H9 (cell line): ENCODE measurements around the gene DNAJC17. TPM values are rescaled to one million over a fixed set of nuclear protein-coding genes. Genes with fewer than 3 reads are reported as not detected.

Experiments used
- DNase-seq: peaks from one replicate; pipeline ENCODE4 v3.0.0-alpha.2; 2017
- H2AFZ ChIP-seq: one replicate; pipeline ENCODE4 v1.6.1; 2013; ENCODE audit warnings: mild to moderate bottlenecking, low read length, control low read depth, moderate library complexity
- H2AK5ac ChIP-seq: 2 replicates; pipeline ENCODE4 v1.6.1; 2013; ENCODE audit warnings: low read length, control low read depth, mixed read lengths; ENCODE audit not compliant: insufficient read length
- H2BK120ac ChIP-seq: one replicate; pipeline ENCODE4 v1.6.1; 2013; ENCODE audit warnings: low read depth, mild to moderate bottlenecking, low read length, control low read depth, inconsistent platforms; ENCODE audit not compliant: poor library complexity, severe bottlenecking
- H2BK12ac ChIP-seq: 2 replicates; pipeline ENCODE4 v1.6.1; 2013; ENCODE audit warnings: low read length, control low read depth, mixed read lengths, low read depth; ENCODE audit not compliant: insufficient read length
- H2BK15ac ChIP-seq: 2 replicates; pipeline ENCODE4 v1.6.1; 2013; ENCODE audit warnings: low read depth, low read length, control low read depth
- H2BK20ac ChIP-seq: one replicate; pipeline ENCODE4 v1.6.1; 2013; ENCODE audit warnings: low read depth, mild to moderate bottlenecking, low read length, control low read depth, inconsistent platforms; ENCODE audit not compliant: poor library complexity, severe bottlenecking
- H2BK5ac ChIP-seq: 2 replicates; pipeline ENCODE4 v1.6.1; 2013; ENCODE audit warnings: low read length, control low read depth, mixed read lengths; ENCODE audit not compliant: insufficient read length
- H3K14ac ChIP-seq: 2 replicates; pipeline ENCODE4 v1.6.1; 2013; ENCODE audit warnings: low read length, control low read depth; ENCODE audit not compliant: insufficient read depth
- H3K18ac ChIP-seq: 2 replicates; pipeline ENCODE4 v1.6.1; 2013; ENCODE audit warnings: low read depth, mild to moderate bottlenecking, mixed read lengths, low read length, control low read depth; ENCODE audit not compliant: insufficient read length
- H3K23ac ChIP-seq: 2 replicates; pipeline ENCODE4 v1.6.1; 2013; ENCODE audit warnings: low read length, control low read depth, mixed read lengths, low read depth; ENCODE audit not compliant: insufficient read length
- H3K23me2 ChIP-seq: 2 replicates; pipeline ENCODE4 v1.6.1; 2013; ENCODE audit warnings: low read depth, mild to moderate bottlenecking, mixed read lengths, low read length, control low read depth; ENCODE audit not compliant: insufficient read length, poor library complexity, severe bottlenecking
- H3K27ac ChIP-seq: 2 replicates; pipeline ENCODE4 v1.5.1; 2013; ENCODE audit warnings: low read length, control low read depth, mixed read lengths, low read depth; ENCODE audit not compliant: insufficient read length
- H3K27me3 ChIP-seq: 2 replicates; pipeline ENCODE4 v1.6.1; 2013; ENCODE audit warnings: low read length, control low read depth, inconsistent platforms; ENCODE audit not compliant: insufficient read depth
- H3K4ac ChIP-seq: 2 replicates; pipeline ENCODE4 v1.6.1; 2013; ENCODE audit warnings: low read depth, mild to moderate bottlenecking, control low read depth, inconsistent platforms, low read length, moderate library complexity
- H3K4me1 ChIP-seq: 2 replicates; pipeline ENCODE4 v1.6.1; 2013; ENCODE audit warnings: low read length, control low read depth, inconsistent platforms; ENCODE audit not compliant: insufficient read depth
- H3K4me2 ChIP-seq: 2 replicates; pipeline ENCODE4 v1.6.1; 2013; ENCODE audit warnings: low read length, control low read depth, mixed read lengths; ENCODE audit not compliant: insufficient read length, insufficient read depth
- H3K56ac ChIP-seq: 2 replicates; pipeline ENCODE4 v1.6.1; 2013; ENCODE audit warnings: low read depth, mild to moderate bottlenecking, mixed read lengths, low read length, control low read depth; ENCODE audit not compliant: insufficient read length
- H3K79me1 ChIP-seq: 2 replicates; pipeline ENCODE4 v1.6.1; 2013; ENCODE audit warnings: low read depth, mild to moderate bottlenecking, moderate library complexity, low read length, control low read depth, inconsistent platforms; ENCODE audit not compliant: insufficient read depth, poor library complexity, severe bottlenecking
- H3K79me2 ChIP-seq: 2 replicates; pipeline ENCODE4 v1.6.1; 2013; ENCODE audit warnings: low read length, control low read depth, inconsistent platforms; ENCODE audit not compliant: insufficient read depth
- H3K9ac ChIP-seq: 2 replicates; pipeline ENCODE4 v1.6.1; 2013; ENCODE audit warnings: low read length, control low read depth, mixed read lengths; ENCODE audit not compliant: insufficient read length; ENCODE audit errors: extremely low read depth
- H3K9me3 ChIP-seq: one replicate; pipeline ENCODE4 v1.6.1; 2013; ENCODE audit warnings: low read depth, low read length, inconsistent platforms; ENCODE audit not compliant: control insufficient read depth
- H3T11ph ChIP-seq: one replicate; pipeline ENCODE4 v1.6.1; 2013; ENCODE audit warnings: mild to moderate bottlenecking, low read length, control low read depth, inconsistent platforms
- H4K20me1 ChIP-seq: one replicate; pipeline ENCODE4 v1.6.1; 2013; ENCODE audit not compliant: control insufficient read depth, insufficient read length, insufficient read depth
- H4K5ac ChIP-seq: 2 replicates; pipeline ENCODE4 v1.6.1; 2013; ENCODE audit warnings: low read depth, mild to moderate bottlenecking, mixed read lengths, low read length, control low read depth; ENCODE audit not compliant: insufficient read length
- H4K8ac ChIP-seq: replicated peaks from 2 replicates; pipeline ENCODE4 v1.6.1; 2013; ENCODE audit warnings: low read length, control low read depth, mixed read lengths, low read depth; ENCODE audit not compliant: insufficient read length
- H4K91ac ChIP-seq: 2 replicates; pipeline ENCODE4 v1.6.1; 2013; ENCODE audit warnings: low read depth, mild to moderate bottlenecking, moderate library complexity, mixed read lengths, low read length, control low read depth; ENCODE audit not compliant: insufficient read length
- H3K27ac Mint-ChIP-seq, 3 experiments: 2 replicates in 2 of 3; 3 replicates in 1 of 3; pipeline ENCODE4 v1.8.0; 2020 to 2021; ENCODE audit warnings: mixed read lengths in 3 of 3, mild to moderate bottlenecking in 1 of 3, moderate library complexity in 1 of 3
- H3K27me3 Mint-ChIP-seq: 2 replicates; pipeline ENCODE4 v1.8.0; 2021; ENCODE audit warnings: low read depth, mild to moderate bottlenecking, moderate library complexity, mixed read lengths
- H3K36me3 Mint-ChIP-seq, 3 experiments: 2 replicates in 2 of 3; 3 replicates in 1 of 3; pipeline ENCODE4 v1.8.0; 2020 to 2021; ENCODE audit warnings: low read depth in 3 of 3, mixed read lengths in 3 of 3; ENCODE audit not compliant: insufficient read depth in 1 of 3
- H3K4me1 Mint-ChIP-seq, 2 experiments: 2 replicates each; pipeline ENCODE4 v1.8.0; 2020; ENCODE audit warnings: mixed read lengths in 2 of 2
- H3K4me3 Mint-ChIP-seq, 2 experiments: 2 replicates in 1 of 2; 3 replicates in 1 of 2; pipeline ENCODE4 v1.8.0; 2020 to 2021; ENCODE audit warnings: mild to moderate bottlenecking in 2 of 2, mixed read lengths in 2 of 2, moderate library complexity in 1 of 2
- H3K9me3 Mint-ChIP-seq, 2 experiments: 2 replicates in 1 of 2; 3 replicates in 1 of 2; pipeline ENCODE4 v1.8.0; 2020; ENCODE audit warnings: mild to moderate bottlenecking in 2 of 2, mixed read lengths in 2 of 2, moderate library complexity in 1 of 2
- whole genome bisulfite sequencing: extraction: QIAGEN DNeasy Blood & Tissue Kit; methylation state at CpG from one replicate; pipeline ENCODE4 v1.1.7; 2013; ENCODE audit warnings: missing lambda C conversion rate, low lambda C conversion rate, mixed read lengths; ENCODE audit not compliant: insufficient read length; ENCODE audit errors: extremely low coverage; 5-methylcytosine and 5-hydroxymethylcytosine counted together
- total RNA-seq: library from RNA; stranded (reverse); gene quantifications from 2 replicates; pipeline ENCODE4 v1.2.1, GENCODE V29; 2021
- TF ChIP-seq, protein P1 (sequence below): fragments of 200-600 bp; sonication (generic); conservative IDR thresholded peaks from 3 replicates; pipeline ENCODE4 v1.8.0; 2021; ENCODE audit warnings: antibody characterized with exemption, mild to moderate bottlenecking

DNAJC17 gene
- total RNA-seq, 1 experiment from 2014 or later = 38.3 TPM

DNA sequence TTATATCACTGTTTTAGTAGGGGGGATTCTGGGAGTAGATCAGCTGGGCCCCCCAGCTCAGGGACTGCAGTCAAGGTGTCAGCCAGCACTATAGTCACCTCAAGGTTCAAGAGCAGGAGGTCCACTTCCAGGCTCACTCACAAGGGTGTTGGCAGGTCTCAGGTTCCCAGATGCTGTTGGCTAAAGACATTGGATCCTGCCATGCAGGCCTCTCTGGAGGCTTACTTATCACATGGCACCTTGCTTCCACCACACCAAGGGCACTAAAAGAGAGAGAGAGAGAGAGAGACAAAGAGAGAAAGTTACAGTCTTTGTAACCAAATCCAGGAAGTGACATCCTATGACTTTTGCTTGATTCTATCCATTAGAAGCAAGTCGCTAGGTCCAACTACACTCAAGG lies 28.7 kb upstream of the DNAJC17 start:
- H3K79me2 ChIP-seq = no peaks in the 10 kb centered on the region
- no peak for DNase-seq
- no peaks in the 10 kb centered on the region for H3K79me1 ChIP-seq
- no peak overlapping the region for H4K91ac ChIP-seq
- no peak overlapping the region for H2AK5ac ChIP-seq
- TF ChIP-seq, protein P1, sequence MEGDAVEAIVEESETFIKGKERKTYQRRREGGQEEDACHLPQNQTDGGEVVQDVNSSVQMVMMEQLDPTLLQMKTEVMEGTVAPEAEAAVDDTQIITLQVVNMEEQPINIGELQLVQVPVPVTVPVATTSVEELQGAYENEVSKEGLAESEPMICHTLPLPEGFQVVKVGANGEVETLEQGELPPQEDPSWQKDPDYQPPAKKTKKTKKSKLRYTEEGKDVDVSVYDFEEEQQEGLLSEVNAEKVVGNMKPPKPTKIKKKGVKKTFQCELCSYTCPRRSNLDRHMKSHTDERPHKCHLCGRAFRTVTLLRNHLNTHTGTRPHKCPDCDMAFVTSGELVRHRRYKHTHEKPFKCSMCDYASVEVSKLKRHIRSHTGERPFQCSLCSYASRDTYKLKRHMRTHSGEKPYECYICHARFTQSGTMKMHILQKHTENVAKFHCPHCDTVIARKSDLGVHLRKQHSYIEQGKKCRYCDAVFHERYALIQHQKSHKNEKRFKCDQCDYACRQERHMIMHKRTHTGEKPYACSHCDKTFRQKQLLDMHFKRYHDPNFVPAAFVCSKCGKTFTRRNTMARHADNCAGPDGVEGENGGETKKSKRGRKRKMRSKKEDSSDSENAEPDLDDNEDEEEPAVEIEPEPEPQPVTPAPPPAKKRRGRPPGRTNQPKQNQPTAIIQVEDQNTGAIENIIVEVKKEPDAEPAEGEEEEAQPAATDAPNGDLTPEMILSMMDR = no peak
- no peaks in the 10 kb centered on the region for H4K20me1 ChIP-seq
- peaks cover 2% of the 10 kb centered on the region in 2 experiments; a peak in 3 of 4 replicates for H3K4me1 Mint-ChIP-seq
- H3K23ac ChIP-seq = no peak overlapping the region
- no peak overlapping the region for H3K14ac ChIP-seq
- no peak overlapping the region for H2BK12ac ChIP-seq
- H3K56ac ChIP-seq = no peak overlapping the region
- H2BK5ac ChIP-seq = no peak overlapping the region
- H3K4me3 Mint-ChIP-seq = no peak overlapping the region
- no CpG with 5 or more reads among the region's 1 CpG for WGBS
- H2BK15ac ChIP-seq = no peak overlapping the region
- H3K23me2 ChIP-seq = no peaks in the 10 kb centered on the region
- H4K8ac ChIP-seq = no peak overlapping the region
- H3K36me3 Mint-ChIP-seq = peaks cover 0 to 1% (median 0%) of the 10 kb centered on the region in 3 experiments; a peak in 1 of 7 replicates
- H3K27ac ChIP-seq = no peak overlapping the region
- no peaks in the 10 kb centered on the region for H3K4me1 ChIP-seq
- H3K4me2 ChIP-seq = no peak overlapping the region
- no peak overlapping the region for H2BK120ac ChIP-seq
- no peak overlapping the region for H2BK20ac ChIP-seq
- H3K9ac ChIP-seq = no peak overlapping the region
- H4K5ac ChIP-seq = no peak overlapping the region
- no peaks in the 10 kb centered on the region for H3K27me3 ChIP-seq
- no peak overlapping the region for H2AFZ ChIP-seq
- H3K27ac Mint-ChIP-seq = no peak overlapping the region
- H3K4ac ChIP-seq = no peak overlapping the region
- no peaks in the 10 kb centered on the region for H3K27me3 Mint-ChIP-seq
- no peak overlapping the region for H3K18ac ChIP-seq
- H3K9me3 Mint-ChIP-seq = no peaks in the 10 kb centered on the region
- H3K9me3 ChIP-seq = no peaks in the 10 kb centered on the region
- no peak overlapping the region for H3T11ph ChIP-seq
